MM.1S (cell line): ENCODE data around the gene EXOC4.

Source experiments
- DNase-seq: peaks from one replicate; pipeline ENCODE4 v3.0.0-alpha.2; 2015
- H2AFZ ChIP-seq: fragments of 300-600 bp; sonication (generic); 2 replicates; pipeline ENCODE4 v1.6.0; 2016; ENCODE audit warnings: antibody characterized with exemption, low read length
- H3F3A ChIP-seq: fragments of 300-600 bp; sonication (generic); 2 replicates; pipeline ENCODE4 v1.6.1; 2016; ENCODE audit warnings: mild to moderate bottlenecking, antibody characterized with exemption, low read length, moderate library complexity, mixed read lengths; ENCODE audit not compliant: insufficient read depth
- H3K27ac ChIP-seq: fragments of 300-600 bp; sonication (generic); 2 replicates; pipeline ENCODE4 v1.5.1; 2016; ENCODE audit warnings: mild to moderate bottlenecking, low read length
- H3K27me3 ChIP-seq: fragments of 300-600 bp; sonication (generic); replicated peaks from 2 replicates; pipeline ENCODE4 v1.6.0; 2016; ENCODE audit warnings: low read length; ENCODE audit not compliant: insufficient read depth
- H3K36me3 ChIP-seq: fragments of 300-600 bp; sonication (generic); replicated peaks from 2 replicates; pipeline ENCODE4 v1.6.1; 2016; ENCODE audit warnings: mild to moderate bottlenecking, low read length, mixed read lengths; ENCODE audit not compliant: insufficient read depth
- H3K4me1 ChIP-seq: fragments of 300-600 bp; sonication (generic); 2 replicates; pipeline ENCODE4 v1.6.1; 2016; ENCODE audit warnings: low read length, mixed read lengths
- H3K4me2 ChIP-seq: fragments of 300-600 bp; sonication (generic); 2 replicates; pipeline ENCODE4 v1.6.0; 2016; ENCODE audit warnings: low read depth, low read length
- H3K4me3 ChIP-seq: fragments of 300-600 bp; sonication (generic); 2 replicates; pipeline ENCODE4 v1.5.1; 2016; ENCODE audit warnings: low read length, mixed read lengths
- H3K79me2 ChIP-seq: fragments of 300-600 bp; sonication (generic); 2 replicates; pipeline ENCODE4 v1.6.1; 2016; ENCODE audit warnings: mixed run types, low read length, mixed read lengths
- H3K9ac ChIP-seq: fragments of 300-600 bp; sonication (generic); 2 replicates; pipeline ENCODE4 v1.6.1; 2016; ENCODE audit warnings: low read length, mixed read lengths
- H3K9me2 ChIP-seq: fragments of 300-600 bp; sonication (generic); replicated peaks from 2 replicates; pipeline ENCODE4 v1.6.1; 2016; ENCODE audit warnings: mild to moderate bottlenecking, low read length, mixed read lengths; ENCODE audit not compliant: insufficient read depth
- H3K9me3 ChIP-seq: fragments of 300-600 bp; sonication (generic); replicated peaks from 2 replicates; pipeline ENCODE4 v1.6.1; 2016; ENCODE audit warnings: mild to moderate bottlenecking, low read length, mixed read lengths; ENCODE audit not compliant: insufficient read depth
- H4K20me1 ChIP-seq: fragments of 300-600 bp; sonication (generic); 2 replicates; pipeline ENCODE4 v1.6.1; 2016; ENCODE audit warnings: mild to moderate bottlenecking, low read length, moderate library complexity, mixed read lengths; ENCODE audit not compliant: insufficient read depth
- CTCF ChIP-seq: fragments of 300-600 bp; sonication (generic); IDR thresholded peaks from 2 replicates; pipeline ENCODE4 v1.5.1; 2016; ENCODE audit warnings: antibody characterized with exemption, low read length, mixed read lengths
- EZH2 ChIP-seq: fragments of 300-600 bp; sonication (generic); optimal IDR thresholded peaks from 2 replicates; pipeline ENCODE3; 2017; ENCODE audit warnings: low read depth, mild to moderate bottlenecking, antibody characterized with exemption, low read length, mixed read lengths
- EZH2phosphoT487 ChIP-seq: fragments of 300-600 bp; sonication (generic); IDR thresholded peaks from 2 replicates; pipeline ENCODE4 v1.6.1; 2018; ENCODE audit warnings: antibody characterized with exemption, low read length

EXOC4 gene

DNA sequence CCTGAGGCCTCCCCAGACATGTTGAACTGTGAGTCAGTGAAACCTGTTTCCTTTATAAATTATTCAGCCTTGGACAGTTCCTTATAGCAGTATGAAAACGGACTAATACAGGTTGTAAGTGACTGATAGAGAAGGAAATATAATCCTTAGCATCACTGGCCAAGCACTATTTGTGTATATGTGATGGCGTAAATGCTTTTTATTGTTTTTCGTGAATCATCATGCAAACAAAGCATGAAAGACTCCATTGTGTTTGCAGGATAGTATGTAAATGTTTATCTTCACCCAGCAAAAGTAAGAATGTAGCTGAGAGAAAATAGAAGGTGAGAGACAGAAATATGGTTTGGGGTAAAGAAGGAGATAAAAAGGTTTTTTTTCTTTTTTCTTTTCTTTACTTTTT lies 781.8 kb downstream of the EXOC4 start:
- Histone ChIP-seq H4K20me1 (no peaks in the 10 kb centered on the region), H3K9me3 (no peaks in the 10 kb centered on the region), H3K27ac (no peak overlapping the region), H3K4me3 (no peak overlapping the region), H3K9me2 (no peaks in the 10 kb centered on the region), H3K4me1 (peaks cover 27% of the 10 kb centered on the region), H3K27me3 (no peaks in the 10 kb centered on the region), H3K36me3 (no peaks in the 10 kb centered on the region), H3K79me2 (no peaks in the 10 kb centered on the region), H3K9ac (no peak overlapping the region), H3K4me2 (no peak overlapping the region), H2AFZ (no peak overlapping the region), H3F3A (no peaks in the 10 kb centered on the region)
- TF ChIP-seq EZH2 (no peak), CTCF (no peak), EZH2phosphoT487 (no peak)
- DNase-seq, result no peak

DNA sequence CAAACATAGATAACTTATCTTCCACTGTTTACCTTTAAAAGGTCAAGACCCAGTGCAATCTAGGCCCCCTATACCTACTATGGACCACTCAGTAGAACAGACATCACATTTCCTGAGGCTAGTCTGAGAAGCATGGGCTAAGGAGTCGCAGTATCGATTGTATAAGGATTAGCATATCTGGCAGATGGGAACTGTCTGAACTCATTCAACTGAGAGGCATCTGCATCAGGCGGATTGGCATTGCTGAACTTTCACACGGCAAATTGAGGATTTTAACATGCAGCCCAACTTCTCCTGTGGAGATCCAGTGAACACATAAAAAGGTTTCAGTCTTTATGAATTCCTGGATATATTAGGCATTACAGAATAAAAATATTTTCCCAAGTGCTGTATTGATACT lies 785.1 kb downstream of the EXOC4 start:
- peaks cover 13% of the 10 kb centered on the region for H3K4me1 ChIP-seq
- H3K4me3 ChIP-seq, result no peak overlapping the region
- no peaks in the 10 kb centered on the region for H3K36me3 ChIP-seq
- TF ChIP-seq EZH2phosphoT487, result no peak
- no peak for TF ChIP-seq EZH2
- TF ChIP-seq CTCF, result no peak
- H3F3A ChIP-seq, result no peaks in the 10 kb centered on the region
- H4K20me1 ChIP-seq, result no peaks in the 10 kb centered on the region
- H3K9me2 ChIP-seq, result no peaks in the 10 kb centered on the region
- no peaks in the 10 kb centered on the region for H3K27me3 ChIP-seq
- H3K27ac ChIP-seq, result no peak overlapping the region
- H3K9me3 ChIP-seq, result no peaks in the 10 kb centered on the region
- H3K79me2 ChIP-seq, result no peaks in the 10 kb centered on the region
- no peak overlapping the region for H2AFZ ChIP-seq
- H3K9ac ChIP-seq, result no peak overlapping the region
- DNase-seq, result no peak
- H3K4me2 ChIP-seq, result no peak overlapping the region

DNA sequence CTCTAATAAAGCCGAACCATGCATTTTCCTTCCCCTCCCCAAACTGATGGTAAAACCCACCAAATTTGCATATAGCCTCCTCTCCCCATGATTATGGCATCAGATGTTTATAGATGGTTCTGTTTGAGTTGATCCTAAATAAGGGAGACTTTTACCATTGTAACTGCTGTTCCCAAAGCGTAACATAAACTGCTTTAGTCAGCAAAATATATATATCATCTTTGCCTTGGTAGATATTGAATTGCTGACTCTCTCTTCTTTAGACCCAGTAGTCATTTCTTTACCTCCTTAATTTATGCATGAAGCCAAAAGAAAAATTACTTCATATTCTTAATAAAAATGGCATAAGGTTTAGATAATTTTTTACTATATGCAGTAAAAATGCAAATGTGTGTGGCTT lies 788.1 kb downstream of the EXOC4 start:
- Histone ChIP-seq H3K9ac (no peak overlapping the region), H3K9me2 (no peaks in the 10 kb centered on the region), H3K4me1 (peaks cover 31% of the 10 kb centered on the region), H3K27ac (no peak overlapping the region), H3K36me3 (no peaks in the 10 kb centered on the region), H3F3A (peaks cover 12% of the 10 kb centered on the region), H3K4me2 (no peak overlapping the region), H3K9me3 (no peaks in the 10 kb centered on the region), H4K20me1 (no peaks in the 10 kb centered on the region), H3K27me3 (no peaks in the 10 kb centered on the region), H2AFZ (no peak overlapping the region), H3K79me2 (no peaks in the 10 kb centered on the region), H3K4me3 (no peak overlapping the region)
- DNase-seq, result no peak
- TF ChIP-seq EZH2 (no peak), CTCF (no peak), EZH2phosphoT487 (no peak)

- no peak overlapping the region for H3K4me2 ChIP-seq
- H3K36me3 ChIP-seq, result no peaks in the 10 kb centered on the region
- H3K27me3 ChIP-seq, result no peaks in the 10 kb centered on the region
- no peak overlapping the region for H2AFZ ChIP-seq
- peaks cover 14% of the 10 kb centered on the region for H3F3A ChIP-seq
- no peaks in the 10 kb centered on the region for H3K9me3 ChIP-seq
- no peaks in the 10 kb centered on the region for H3K9me2 ChIP-seq
- TF ChIP-seq EZH2 (no peak), CTCF (no peak), EZH2phosphoT487 (no peak)
- H3K9ac ChIP-seq, result no peak overlapping the region
- peaks cover 35% of the 10 kb centered on the region for H3K4me1 ChIP-seq
- H3K27ac ChIP-seq, result no peak overlapping the region
- H4K20me1 ChIP-seq, result no peaks in the 10 kb centered on the region
- no peak overlapping the region for H3K4me3 ChIP-seq
- no peaks in the 10 kb centered on the region for H3K79me2 ChIP-seq
- DNase-seq, result no peak
Observed at GRCh38 chr7:134041477-134041876, 788.6 kb downstream of the EXOC4 start.
